Liver (tissue), 9 donors: ENCODE results near the gene EXT2. TPM values are rescaled to one million over a fixed set of nuclear protein-coding genes. Genes with fewer than 3 reads are reported as not detected.

Experiments
- DNase-seq: peaks from one replicate; pipeline ENCODE4 v3.0.0-alpha.2; 2017; ENCODE audit warnings: low spot score
- H3K27ac ChIP-seq, 2 donors: one replicate each; pipeline ENCODE4 v1.7.0; 2013; ENCODE audit warnings: inconsistent platforms in 2 of 2, low read length in 2 of 2, control low read depth in 1 of 2, low read depth in 1 of 2, mild to moderate bottlenecking in 1 of 2
- H3K27me3 ChIP-seq, 4 donors: one replicate each; pipeline versions ENCODE4 v1.6.1 to v1.7.0; 2013; ENCODE audit warnings: low read length in 3 of 4, inconsistent platforms in 1 of 4, mild to moderate bottlenecking in 1 of 4, moderate library complexity in 1 of 4; ENCODE audit not compliant: control insufficient read depth in 4 of 4, insufficient read depth in 4 of 4
- H3K36me3 ChIP-seq, 4 donors: one replicate each; pipeline versions ENCODE4 v1.6.1 to v1.7.0; 2013; ENCODE audit warnings: low read length in 3 of 4, mild to moderate bottlenecking in 3 of 4, low read depth in 1 of 4, moderate library complexity in 1 of 4; ENCODE audit not compliant: control insufficient read depth in 4 of 4, insufficient read depth in 3 of 4
- H3K4me1 ChIP-seq, 4 donors: one replicate each; pipeline versions ENCODE4 v1.6.1 to v1.7.0; 2013; ENCODE audit warnings: low read length in 3 of 4, mild to moderate bottlenecking in 3 of 4, moderate library complexity in 1 of 4; ENCODE audit not compliant: control insufficient read depth in 4 of 4, insufficient read depth in 4 of 4
- H3K4me3 ChIP-seq, 3 donors: one replicate each; pipeline versions ENCODE4 v1.6.1 to v1.7.0; 2013; ENCODE audit warnings: low read length in 3 of 3, control low read depth in 1 of 3, low read depth in 1 of 3, mild to moderate bottlenecking in 1 of 3
- H3K9ac ChIP-seq, 2 donors: one replicate each; pipeline ENCODE4 v1.7.0; 2013; ENCODE audit warnings: low read length in 2 of 2, mild to moderate bottlenecking in 2 of 2, moderate library complexity in 2 of 2, control low read depth in 1 of 2, low read depth in 1 of 2
- H3K9me3 ChIP-seq, 4 donors: one replicate each; pipeline versions ENCODE4 v1.6.1 to v1.7.0; 2013; ENCODE audit warnings: low read length in 3 of 4; ENCODE audit not compliant: control insufficient read depth in 4 of 4
- ATF3 ChIP-seq: IDR thresholded peaks from 2 replicates; pipeline ENCODE4 v1.6.1; 2016; ENCODE audit warnings: antibody characterized with exemption
- CTCF ChIP-seq: fragments of 150-350 bp; IDR thresholded peaks from 2 replicates; pipeline ENCODE4 v1.5.1; 2017; ENCODE audit warnings: improper control_type of control experiment, low read depth, low read length; ENCODE audit not compliant: missing input control
- EGR1 ChIP-seq, 2 donors: IDR thresholded peaks; 2 replicates each; pipeline ENCODE4 v1.6.1; 2016 to 2018; ENCODE audit warnings: antibody characterized with exemption in 2 of 2, low read depth in 2 of 2
- FOXA1 ChIP-seq: IDR thresholded peaks from 2 replicates; pipeline ENCODE4 v1.6.1; 2016; ENCODE audit warnings: antibody characterized with exemption
- FOXA2 ChIP-seq: IDR thresholded peaks from 2 replicates; pipeline ENCODE4 v1.6.1; 2016; ENCODE audit warnings: antibody characterized with exemption
- GABPA ChIP-seq, 2 donors: IDR thresholded peaks in 1 of 2; conservative IDR thresholded peaks in 1 of 2; 2 replicates each; pipeline ENCODE4 v1.6.1; 2016; ENCODE audit warnings: antibody characterized with exemption in 2 of 2, mild to moderate bottlenecking in 1 of 2, moderate library complexity in 1 of 2
- HNF4A ChIP-seq, 2 donors: conservative IDR thresholded peaks; 2 replicates each; pipeline ENCODE4 v1.6.1; 2016; ENCODE audit warnings: antibody characterized with exemption in 2 of 2, mild to moderate bottlenecking in 2 of 2
- HNF4G ChIP-seq: IDR thresholded peaks from 2 replicates; pipeline ENCODE4 v1.6.1; 2016; ENCODE audit warnings: antibody characterized with exemption
- JUND ChIP-seq, 2 donors: IDR thresholded peaks; 2 replicates each; pipeline ENCODE4 v1.6.1; 2016; ENCODE audit warnings: antibody characterized with exemption in 2 of 2
- MAX ChIP-seq: IDR thresholded peaks from 2 replicates; pipeline ENCODE4 v1.6.1; 2016; ENCODE audit warnings: antibody characterized with exemption
- NR2F2 ChIP-seq: IDR thresholded peaks from 2 replicates; pipeline ENCODE4 v1.6.1; 2016; ENCODE audit warnings: antibody characterized with exemption
- RAD21 ChIP-seq, 2 donors: IDR thresholded peaks; 2 replicates each; pipeline ENCODE4 v1.6.1; 2016; ENCODE audit warnings: antibody characterized with exemption in 2 of 2, mild to moderate bottlenecking in 2 of 2
- REST ChIP-seq: IDR thresholded peaks from 2 replicates; pipeline ENCODE4 v1.6.1; 2016; ENCODE audit warnings: antibody characterized with exemption, mild to moderate bottlenecking
- RXRA ChIP-seq, 2 donors: IDR thresholded peaks; 2 replicates each; pipeline ENCODE4 v1.6.1; 2017 to 2018; ENCODE audit warnings: antibody characterized with exemption in 2 of 2, mild to moderate bottlenecking in 1 of 2
- SP1 ChIP-seq: IDR thresholded peaks from 2 replicates; pipeline ENCODE4 v1.6.1; 2018; ENCODE audit warnings: antibody characterized with exemption, mild to moderate bottlenecking
- TAF1 ChIP-seq: conservative IDR thresholded peaks from 2 replicates; pipeline ENCODE4 v1.6.1; 2016; ENCODE audit warnings: antibody characterized with exemption, mild to moderate bottlenecking
- YY1 ChIP-seq: IDR thresholded peaks from 2 replicates; pipeline ENCODE4 v1.6.1; 2016; ENCODE audit warnings: antibody characterized with exemption, mild to moderate bottlenecking
- ZBTB33 ChIP-seq: IDR thresholded peaks from 2 replicates; pipeline ENCODE4 v1.6.1; 2016; ENCODE audit warnings: antibody characterized with exemption
- WGBS: extraction: QIAGEN DNeasy Blood & Tissue Kit; methylation state at CpG from one replicate; pipeline ENCODE4 v1.1.7; 2013; 5-methylcytosine and 5-hydroxymethylcytosine counted together
- polyA plus RNA-seq, 2 donors: library from polyadenylated mRNA; stranded (reverse) in 1 of 2; unstranded in 1 of 2; fragments of 200-250 nt in 1 of 2; fragments of >200 nt in 1 of 2; fragmentation: Nextera tagmentation in 1 of 2; extraction: Ambion mirVana in 1 of 2; gene quantifications; one replicate each; pipeline versions ENCODE4 v1.2.1 to v1.2.3, GENCODE V29; 2013 to 2015
- total RNA-seq, 2 donors: library from RNA; depleted of rRNA; stranded (reverse); fragments of >200 nt; gene quantifications; one replicate each; pipeline ENCODE4 v1.2.3, GENCODE V29; 2014
- donor health status: healthy.
- donor health status: healthy.
- donor health status: healthy.
- donor health status: healthy.
- donor health status: healthy.

Gene EXT2
- total and polyA plus RNA-seq, 4 donors = 8.4 to 36.1 (median 29.8) TPM

- Histone ChIP-seq H3K27ac (no peak overlapping the region), H3K4me1 (peaks cover 0 to 10% (median 0%) of the 10 kb centered on the region in 4 donors), H3K4me3 (no peak overlapping the region), H3K27me3 (no peaks in the 10 kb centered on the region), H3K9me3 (no peaks in the 10 kb centered on the region), H3K9ac (no peak overlapping the region), H3K36me3 (peaks cover 0 to 15% (median 6%) of the 10 kb centered on the region in 4 donors)
- DNase-seq = no peak
- TF ChIP-seq GABPA (IDR thresholded peaks at IDR 0.05 in 1 of 2, conservative IDR thresholded peaks at IDR 0.05 in 1 of 2) (no peak), SP1 (no peak), REST (no peak), TAF1 (no peak), CTCF (no peak), EGR1 (IDR thresholded peaks at IDR 0.05; ENCODE audit: low read depth in 2 of 2) (no peak), ZBTB33 (no peak), FOXA1 (no peak), MAX (no peak), HNF4G (no peak), ATF3 (no peak), HNF4A (conservative IDR thresholded peaks at IDR 0.05) (no peak), RXRA (IDR thresholded peaks at IDR 0.05) (no peak), JUND (IDR thresholded peaks at IDR 0.05) (no peak), YY1 (no peak), FOXA2 (no peak), NR2F2 (no peak), RAD21 (IDR thresholded peaks at IDR 0.05) (no peak)
- 90% methylated on average over 3 of the region's 3 CpGs for WGBS
These were observed 24.3 kb upstream of the EXT2 start for GRCh38 chr11:44071157-44071556.
